Measurements from ENCODE around the gene CHPF. TPM values are rescaled to one million over a fixed set of nuclear protein-coding genes. Genes with fewer than 3 reads are reported as not detected.

The CHPF gene
- total RNA-seq, 1 donor from 2014 or later = 81.0 TPM

- Mint-ChIP-seq H3K4me3 (no peak overlapping the region), H3K27me3 (ENCODE audit: low read depth) (peaks cover 10% of the 10 kb centered on the region), H3K9me3 (no peaks in the 10 kb centered on the region), H3K36me3 (peaks cover 30% of the 10 kb centered on the region), H3K4me1 (peaks cover 20% of the 10 kb centered on the region), H3K27ac (no peak overlapping the region)
- no peak for TF ChIP-seq CTCF (IDR thresholded peaks at IDR 0.05; ENCODE audit: unreplicated experiment)
- DNase-seq (ENCODE audit: low spot score in 2 of 2, unreplicated experiment in 2 of 2) = no peak
Measured at GRCh38 chr2:219555956-219556355, 12.3 kb upstream of the CHPF start.

- no peaks in the 10 kb centered on the region for H3K9me3 Mint-ChIP-seq
- H3K4me3 Mint-ChIP-seq = no peak overlapping the region
- peaks cover 25% of the 10 kb centered on the region for H3K36me3 Mint-ChIP-seq
- TF ChIP-seq CTCF (IDR thresholded peaks at IDR 0.05; ENCODE audit: unreplicated experiment) = no peak
- no peak overlapping the region for H3K27ac Mint-ChIP-seq
- peaks cover 13% of the 10 kb centered on the region for H3K27me3 Mint-ChIP-seq (ENCODE audit: low read depth)
- DNase-seq (ENCODE audit: low spot score in 2 of 2, unreplicated experiment in 2 of 2) = no peak
- peaks cover 11% of the 10 kb centered on the region for H3K4me1 Mint-ChIP-seq
Measured at GRCh38 chr2:219554350-219554749, 10.7 kb upstream of the CHPF start.

- Mint-ChIP-seq H3K27ac (no peak overlapping the region), H3K9me3 (no peaks in the 10 kb centered on the region), H3K36me3 (peaks cover 18% of the 10 kb centered on the region), H3K4me3 (peak overlapping the region; percentile 36), H3K27me3 (ENCODE audit: low read depth) (peaks cover 13% of the 10 kb centered on the region), H3K4me1 (peaks cover 9% of the 10 kb centered on the region)
- TF ChIP-seq CTCF (IDR thresholded peaks at IDR 0.05; ENCODE audit: unreplicated experiment) = no peak
- DNase-seq (ENCODE audit: low spot score in 2 of 2, unreplicated experiment in 2 of 2) = no peak
Measured at GRCh38 chr2:219553463-219553963, 9.9 kb upstream of the CHPF start.

GRCh38 chr2:219553168-219553417 is 9.5 kb upstream of the CHPF start:
- DNase-seq (ENCODE audit: low spot score in 2 of 2, unreplicated experiment in 2 of 2) = no peak
- no peak overlapping the region for H3K27ac Mint-ChIP-seq
- peaks cover 9% of the 10 kb centered on the region for H3K4me1 Mint-ChIP-seq
- peaks cover 16% of the 10 kb centered on the region for H3K36me3 Mint-ChIP-seq
- no peaks in the 10 kb centered on the region for H3K9me3 Mint-ChIP-seq
- no peak for TF ChIP-seq CTCF (IDR thresholded peaks at IDR 0.05; ENCODE audit: unreplicated experiment)
- peaks cover 13% of the 10 kb centered on the region for H3K27me3 Mint-ChIP-seq (ENCODE audit: low read depth)
- H3K4me3 Mint-ChIP-seq = no peak overlapping the region

GRCh38 chr2:219552382-219553167 is 9.0 kb upstream of the CHPF start:
- peaks cover 16% of the 10 kb centered on the region for H3K36me3 Mint-ChIP-seq
- H3K4me1 Mint-ChIP-seq = peaks cover 9% of the 10 kb centered on the region
- H3K9me3 Mint-ChIP-seq = no peaks in the 10 kb centered on the region
- DNase-seq (ENCODE audit: low spot score in 2 of 2, unreplicated experiment in 2 of 2) = peak; percentile 77 to 88
- peaks cover 13% of the 10 kb centered on the region for H3K27me3 Mint-ChIP-seq (ENCODE audit: low read depth)
- TF ChIP-seq CTCF (IDR thresholded peaks at IDR 0.05; ENCODE audit: unreplicated experiment) = no peak
- no peak overlapping the region for H3K27ac Mint-ChIP-seq
- peak overlapping the region; percentile 76 for H3K4me3 Mint-ChIP-seq
